NCI-H524 (cell line): Measurements from ENCODE around the gene OR4M1.
"Not testable (repeated sequence)": the region's sequence is repeated elsewhere in the genome, so short reads cannot be mapped to it uniquely, and the experiment has no call there.

Source experiments
- DNase-seq, 2 experiments: peaks; one replicate each; lab custom pipeline; 2025; lab: John Stamatoyannopoulos, UW

Gene OR4M1

GRCh38 chr14:19823178-19823577, 49.9 kb downstream of the OR4M1 start:
- DNase-seq, result no peak

GRCh38 chr14:19823765-19824164, 50.5 kb downstream of the OR4M1 start:
- no peak for DNase-seq

- DNase-seq, result not testable (repeated sequence)
Measured at GRCh38 chr14:19827626-19828244, 54.4 kb downstream of the OR4M1 start.

- DNase-seq, result no peak
Measured at GRCh38 chr14:19828314-19828713, 55.0 kb downstream of the OR4M1 start.
